Prostate gland (tissue), 2 donors: ENCODE measurements around the gene MYL2.

ENCODE experiments used
- CTCF ChIP-seq, 4 experiments: fragments of 200-600 bp in 2 of 4; fragments of 450-650 bp in 2 of 4; sonication (generic) in 2 of 4; IDR thresholded peaks; 1 replicate in 3 of 4; 2 replicates in 1 of 4; pipeline ENCODE4 v1.5.1; 2016 to 2019; ENCODE audit warnings: antibody characterized with exemption in 4 of 4, mild to moderate bottlenecking in 2 of 4, moderate library complexity in 2 of 4
- POLR2AphosphoS5 ChIP-seq: sonication (generic); formaldehyde crosslinking; IDR thresholded peaks from one replicate; pipeline ENCODE4 v1.6.1; 2017; ENCODE audit warnings: antibody characterized with exemption

- no peak for TF ChIP-seq CTCF (IDR thresholded peaks at IDR 0.05)
- no peak for TF ChIP-seq POLR2AphosphoS5
Measured at GRCh38 chr12:110874351-110874750, 46.0 kb downstream of the MYL2 start.
